Measurements from ENCODE around the gene ENPEP. TPM values are rescaled to one million over a fixed set of nuclear protein-coding genes. Genes with fewer than 3 reads are reported as not detected.

ENPEP gene
- total and polyA plus RNA-seq, 10 of the 15 experiments (the other 5 are each of a cell fraction or from before 2014, with no cell fraction given), result 0.03 TPM; not detected in 9

GRCh38 chr4:110605077-110605476, 129.1 kb downstream of the ENPEP start:
- POLR2A ChIA-PET, result interaction anchor here (0.7 kb wide), 1 partner anchor 1409 kb away, joined by 3 read pairs; no protein-coding TSS in a partner anchor
- Histone ChIP-seq H4K20me1 (ENCODE audit: control insufficient read depth, insufficient read depth) (no peaks in the 10 kb centered on the region), H3K9me3 (replicated peaks; ENCODE audit: control insufficient read depth, insufficient read depth, low read length) (no peaks in the 10 kb centered on the region), H3K4me1 (ENCODE audit: control insufficient read depth, insufficient read depth, low read length) (no peaks in the 10 kb centered on the region), H2AFZ (ENCODE audit: control insufficient read depth, low read depth, low read length) (no peak overlapping the region), H3K4me2 (ENCODE audit: control insufficient read depth, insufficient read depth) (no peak overlapping the region), H3K79me2 (ENCODE audit: control insufficient read depth, insufficient read depth, low read length) (no peaks in the 10 kb centered on the region), H3K4me3 (no peak overlapping the region), H3K36me3 (ENCODE audit: control insufficient read depth in 2 of 2, insufficient read depth in 2 of 2, low read length in 1 of 2) (no peaks in the 10 kb centered on the region), H3K27me3 (replicated peaks in 1 of 2; ENCODE audit: control insufficient read depth in 2 of 2, insufficient read depth in 2 of 2, low read length in 1 of 2) (no peaks in the 10 kb centered on the region; a peak in 3 of 4 replicates), H3K9ac (ENCODE audit: control insufficient read depth, insufficient read depth, low read length) (no peak overlapping the region), H3K27ac (ENCODE audit: control insufficient read depth, insufficient read depth) (no peak overlapping the region)
- 44% methylated on average over 1 of the region's 1 CpG for WGBS (ENCODE audit: insufficient coverage, insufficient replicate concordance, low lambda C conversion rate, missing lambda C conversion rate)
- TF ChIP-seq HCFC1 (IDR thresholded peaks at IDR 0.05; ENCODE audit: low read length), result no peak
- FAIRE-seq (no peak), ATAC-seq (no peak), DNase-seq (ENCODE audit: low read depth, low spot score) (no peak)
- in situ Hi-C loops (cut with MboI), result no loop called here
- BruUV-seq (replicated peaks), result no TSS peak
- intact Hi-C loops (cut with micrococcal nuclease; ENCODE audit: unreplicated experiment), result no loop called here
- CTCF ChIA-PET, result no interaction called here
- RAD21 ChIA-PET (ENCODE audit: unreplicated experiment), result no interaction called here
- SMC1A ChIA-PET (ENCODE audit: uncharacterized antibody, unreplicated experiment), result no interaction called here

- Histone ChIP-seq H3K4me1 (ENCODE audit: control insufficient read depth, insufficient read depth, low read length) (no peaks in the 10 kb centered on the region), H4K20me1 (ENCODE audit: control insufficient read depth, insufficient read depth) (no peaks in the 10 kb centered on the region), H3K79me2 (ENCODE audit: control insufficient read depth, insufficient read depth, low read length) (no peaks in the 10 kb centered on the region), H3K27ac (ENCODE audit: control insufficient read depth, insufficient read depth) (no peak overlapping the region), H3K4me3 (no peak overlapping the region), H3K27me3 (replicated peaks in 1 of 2; ENCODE audit: control insufficient read depth in 2 of 2, insufficient read depth in 2 of 2, low read length in 1 of 2) (peaks cover 6 to 10% of the 10 kb centered on the region in 2 experiments), H3K36me3 (ENCODE audit: control insufficient read depth in 2 of 2, insufficient read depth in 2 of 2, low read length in 1 of 2) (no peaks in the 10 kb centered on the region), H3K9me3 (replicated peaks; ENCODE audit: control insufficient read depth, insufficient read depth, low read length) (no peaks in the 10 kb centered on the region), H2AFZ (ENCODE audit: control insufficient read depth, low read depth, low read length) (no peak overlapping the region), H3K9ac (ENCODE audit: control insufficient read depth, insufficient read depth, low read length) (no peak overlapping the region), H3K4me2 (ENCODE audit: control insufficient read depth, insufficient read depth) (no peak overlapping the region)
- 6% methylated on average over 6 of the region's 6 CpGs for WGBS (ENCODE audit: insufficient coverage, insufficient replicate concordance, low lambda C conversion rate, missing lambda C conversion rate)
- intact Hi-C loops (cut with micrococcal nuclease; ENCODE audit: unreplicated experiment) (no loop called here), in situ Hi-C loops (cut with MboI) (no loop called here)
- FAIRE-seq (no peak), DNase-seq (ENCODE audit: low read depth, low spot score) (no peak), ATAC-seq (no peak)
- SMC1A ChIA-PET (ENCODE audit: uncharacterized antibody, unreplicated experiment), result no interaction called here
- TF ChIP-seq GABPA (IDR thresholded peaks at IDR 0.05; ENCODE audit: low read depth) (no peak), DPF2 (IDR thresholded peaks at IDR 0.05) (no peak)
- RAD21 ChIA-PET (ENCODE audit: unreplicated experiment), result no interaction called here
- POLR2A ChIA-PET, result no interaction called here
- no TSS peak for BruUV-seq (replicated peaks)
- CTCF ChIA-PET, result no interaction called here
These were observed 133.2 kb downstream of the ENPEP start for GRCh38 chr4:110609044-110609750.

All from GM12878 (cell line).